ENCODE data around the gene NEK8. TPM values are rescaled to one million over a fixed set of nuclear protein-coding genes. Genes with fewer than 3 reads are reported as not detected.

NEK8 gene
- total and polyA plus RNA-seq, 2 experiments from 2014 or later: 5.0 to 13.6 TPM

DNA sequence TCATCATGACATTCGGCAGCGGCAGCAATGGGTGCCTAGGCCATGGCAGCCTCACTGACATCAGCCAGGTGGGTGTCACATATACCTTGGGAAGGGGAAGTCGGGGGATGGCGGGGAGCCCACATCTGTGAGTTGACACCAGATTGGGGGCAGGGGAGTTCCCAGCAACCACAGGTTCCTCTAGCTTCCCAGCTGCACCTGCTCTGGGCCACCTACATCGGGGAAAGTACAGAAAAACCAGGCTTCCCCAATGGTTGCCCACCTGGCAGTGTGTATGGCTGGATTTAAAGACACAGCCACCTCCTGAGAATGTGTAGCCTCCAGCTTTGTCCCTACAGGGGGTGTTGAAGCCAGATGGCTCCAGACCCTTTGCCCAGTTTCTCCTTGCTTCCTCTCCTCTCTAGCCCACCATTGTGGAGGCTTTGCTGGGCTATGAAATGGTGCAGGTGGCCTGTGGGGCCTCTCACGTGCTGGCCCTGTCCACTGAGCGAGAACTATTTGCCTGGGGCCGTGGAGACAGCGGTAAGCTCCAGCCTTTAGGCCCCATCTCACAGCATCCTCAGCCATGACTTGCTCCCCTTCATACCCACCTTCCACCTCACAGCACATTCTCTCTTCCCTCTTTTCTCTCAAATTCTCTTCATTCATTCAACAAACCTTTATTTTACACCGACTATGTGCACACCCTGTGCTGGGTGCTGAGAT, 10.2 kb downstream of the NEK8 start:
- no peak for TF ChIP-seq CTCF (IDR thresholded peaks at IDR 0.05; ENCODE audit: low read depth, low read length)
- H3K27me3 ChIP-seq: no peaks in the 10 kb centered on the region
- H3K9me3 ChIP-seq (ENCODE audit: low read depth): no peaks in the 10 kb centered on the region
- no peaks in the 10 kb centered on the region for H3K36me3 ChIP-seq
- no peak for DNase-seq (ENCODE audit: low read depth in 1 of 2, low spot score in 1 of 2)
- no peak overlapping the region for H3K27ac ChIP-seq
- H3K4me1 ChIP-seq (ENCODE audit: low read depth): no peaks in the 10 kb centered on the region
- no peak overlapping the region for H3K4me3 ChIP-seq

GRCh38 chr17:28740406-28741357, 12.1 kb downstream of the NEK8 start:
- Histone ChIP-seq H3K27ac (no peak overlapping the region), H3K27me3 (no peaks in the 10 kb centered on the region), H3K9me3 (ENCODE audit: low read depth) (no peaks in the 10 kb centered on the region), H3K4me1 (ENCODE audit: low read depth) (peaks cover 5% of the 10 kb centered on the region), H3K36me3 (no peaks in the 10 kb centered on the region), H3K4me3 (no peak overlapping the region)
- TF ChIP-seq CTCF (IDR thresholded peaks at IDR 0.05; ENCODE audit: low read depth, low read length): no peak
- no peak for DNase-seq (ENCODE audit: low read depth in 1 of 2, low spot score in 1 of 2)

- no peaks in the 10 kb centered on the region for H3K27me3 ChIP-seq
- no peak overlapping the region for H3K4me3 ChIP-seq
- TF ChIP-seq CTCF (IDR thresholded peaks at IDR 0.05; ENCODE audit: low read depth, low read length): no peak
- no peaks in the 10 kb centered on the region for H3K9me3 ChIP-seq (ENCODE audit: low read depth)
- no peak for DNase-seq (ENCODE audit: low read depth in 1 of 2, low spot score in 1 of 2)
- peaks cover 15% of the 10 kb centered on the region for H3K4me1 ChIP-seq (ENCODE audit: low read depth)
- no peak overlapping the region for H3K27ac ChIP-seq
- no peaks in the 10 kb centered on the region for H3K36me3 ChIP-seq
These were observed 13.1 kb downstream of the NEK8 start for GRCh38 chr17:28741358-28742349.

GRCh38 chr17:28743243-28744103, 14.9 kb downstream of the NEK8 start, which contains the start of gene TRAF4:
Gene TRAF4, plus strand, starts transcription at chr17:28744011. Its CDS starts 102 bp downstream, at chr17:28744113.
- H3K27me3 ChIP-seq: no peaks in the 10 kb centered on the region
- H3K4me3 ChIP-seq: peak within 1 kb of the TSS; percentile 88
- peaks cover 15% of the 10 kb centered on the region for H3K4me1 ChIP-seq (ENCODE audit: low read depth)
- no peak for TF ChIP-seq CTCF (IDR thresholded peaks at IDR 0.05; ENCODE audit: low read depth, low read length)
- H3K27ac ChIP-seq: peak within 1 kb of the TSS; percentile 99
- H3K9me3 ChIP-seq (ENCODE audit: low read depth): no peaks in the 10 kb centered on the region
- peaks cover 10% of the 10 kb centered on the region for H3K36me3 ChIP-seq
- peak; percentile 87 to 90 for DNase-seq (ENCODE audit: low read depth in 1 of 2, low spot score in 1 of 2)
